MCF 10A (cell line): Measurements from ENCODE around the gene TRIM33. TPM values are rescaled to one million over a fixed set of nuclear protein-coding genes. Genes with fewer than 3 reads are reported as not detected.
"Not testable (repeated sequence)": the region's sequence is repeated elsewhere in the genome, so short reads cannot be mapped to it uniquely, and the experiment has no call there.

Experiments used
- BruUV-seq: library from RNA; stranded (reverse); fragments of 400-500 nt; replicated peaks from 2 replicates; lab custom pipeline; 2021; lab: Mats Ljungman, UMichigan
- CTCF ChIA-PET: fragments of 300-600 bp; sonication (Branson Sonifier 250); formaldehyde crosslinking; extraction: SDS; loops from one replicate; lab custom pipeline; 2021; ENCODE audit warnings: antibody characterized with exemption, inconsistent platforms; lab: Yijun Ruan, JAX
- POLR2A ChIA-PET: fragments of 300-600, 350-650 bp; sonication (Branson Sonifier 250); formaldehyde crosslinking; extraction: SDS; loops from one replicate; lab custom pipeline; 2020; ENCODE audit warnings: antibody characterized with exemption, inconsistent platforms; lab: Yijun Ruan, JAX
- DNase-seq: peaks from one replicate; pipeline ENCODE4 v3.0.0-alpha.2; 2018; ENCODE audit not compliant: unreplicated experiment
- H3K27ac Mint-ChIP-seq: one replicate; pipeline ENCODE4 v1.8.0; 2022; ENCODE audit warnings: mild to moderate bottlenecking, low read depth, mixed read lengths; ENCODE audit not compliant: unreplicated experiment
- H3K27me3 Mint-ChIP-seq: one replicate; pipeline ENCODE4 v1.8.0; 2022; ENCODE audit warnings: mixed read lengths; ENCODE audit not compliant: insufficient read depth, unreplicated experiment
- H3K36me3 Mint-ChIP-seq: one replicate; pipeline ENCODE4 v1.8.0; 2022; ENCODE audit warnings: mild to moderate bottlenecking, moderate library complexity, mixed read lengths; ENCODE audit not compliant: insufficient read depth, unreplicated experiment
- H3K4me1 Mint-ChIP-seq: one replicate; pipeline ENCODE4 v1.8.0; 2022; ENCODE audit warnings: mixed read lengths; ENCODE audit not compliant: insufficient read depth, unreplicated experiment
- H3K4me3 Mint-ChIP-seq: one replicate; pipeline ENCODE4 v1.8.0; 2022; ENCODE audit warnings: mild to moderate bottlenecking, moderate library complexity, mixed read lengths; ENCODE audit not compliant: unreplicated experiment
- H3K9me3 Mint-ChIP-seq: one replicate; pipeline ENCODE4 v1.8.0; 2022; ENCODE audit warnings: mixed read lengths; ENCODE audit not compliant: unreplicated experiment
- CTCF ChIP-seq: fragments of 200-600 bp; IDR thresholded peaks from one replicate; pipeline ENCODE4 v1.8.0; 2022; ENCODE audit warnings: antibody characterized with exemption, mild to moderate bottlenecking; ENCODE audit not compliant: unreplicated experiment
- intact Hi-C: fragments of 100-400 bp; cut with micrococcal nuclease; formaldehyde crosslinking; loops from 2 replicates; pipeline ENCODE4 v1.14.1; 2022
- total RNA-seq: library from RNA; stranded (reverse); gene quantifications from 2 replicates; pipeline ENCODE4 v1.2.3, GENCODE V29; 2022

Gene TRIM33
- total RNA-seq, 1 experiment from 2014 or later: 33.2 TPM

DNA sequence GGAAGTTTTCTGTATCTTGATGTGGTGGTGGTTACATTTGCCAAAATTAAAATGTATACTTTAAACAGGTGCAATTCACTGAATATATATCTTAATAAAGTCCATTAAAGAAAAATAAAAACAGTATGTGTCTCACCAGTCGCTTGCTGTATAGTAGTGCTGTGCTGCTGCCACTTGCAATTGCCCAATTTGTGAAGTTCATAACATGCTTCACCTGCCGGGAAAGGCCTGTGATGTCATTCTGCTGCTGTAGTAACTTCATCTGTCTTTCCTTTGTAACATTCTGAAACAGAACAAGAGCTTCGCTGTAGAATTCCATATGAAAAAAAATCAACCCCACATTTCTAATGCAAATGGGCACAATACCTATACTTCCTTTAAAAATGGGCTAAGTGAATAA is 83.4 kb downstream of the TRIM33 start:
- Mint-ChIP-seq H3K4me1 (no peaks in the 10 kb centered on the region), H3K27me3 (no peaks in the 10 kb centered on the region), H3K27ac (no peak overlapping the region), H3K9me3 (no peaks in the 10 kb centered on the region), H3K4me3 (no peak overlapping the region), H3K36me3 (peaks cover 58% of the 10 kb centered on the region)
- BruUV-seq: no TSS peak
- ChIA-PET CTCF (interaction anchor here (0.7 to 4.4 kb wide), 14 partner anchors 11 to 614 kb away, joined by 3 to 39 read pairs (median 4); no protein-coding TSS in a partner anchor), POLR2A (interaction anchor here (0.7 to 1.4 kb wide), 3 partner anchors 48 to 253 kb away, joined by 3 read pairs; no protein-coding TSS in a partner anchor)
- intact Hi-C loops: loop anchor here (1.0 kb wide), 1 partner anchor 81 kb away; no protein-coding TSS in a partner anchor
- no peak for DNase-seq
- no peak for TF ChIP-seq CTCF

GRCh38 chr1:114423455-114423854 is 87.5 kb downstream of the TRIM33 start:
- Mint-ChIP-seq H3K9me3 (no peaks in the 10 kb centered on the region), H3K4me1 (no peaks in the 10 kb centered on the region), H3K4me3 (no peak overlapping the region), H3K36me3 (peaks cover 76% of the 10 kb centered on the region), H3K27ac (no peak overlapping the region), H3K27me3 (no peaks in the 10 kb centered on the region)
- ChIA-PET CTCF (interaction anchor here (0.5 to 1.5 kb wide), 6 partner anchors 17 to 443 kb away, joined by 3 to 9 read pairs (median 3); no protein-coding TSS in a partner anchor), POLR2A (interaction anchor here (1.4 kb wide), 1 partner anchor 12 kb away, joined by 5 read pairs; no protein-coding TSS in a partner anchor)
- TF ChIP-seq CTCF: no peak
- DNase-seq: no peak
- intact Hi-C loops: no loop called here
- no TSS peak for BruUV-seq

DNA sequence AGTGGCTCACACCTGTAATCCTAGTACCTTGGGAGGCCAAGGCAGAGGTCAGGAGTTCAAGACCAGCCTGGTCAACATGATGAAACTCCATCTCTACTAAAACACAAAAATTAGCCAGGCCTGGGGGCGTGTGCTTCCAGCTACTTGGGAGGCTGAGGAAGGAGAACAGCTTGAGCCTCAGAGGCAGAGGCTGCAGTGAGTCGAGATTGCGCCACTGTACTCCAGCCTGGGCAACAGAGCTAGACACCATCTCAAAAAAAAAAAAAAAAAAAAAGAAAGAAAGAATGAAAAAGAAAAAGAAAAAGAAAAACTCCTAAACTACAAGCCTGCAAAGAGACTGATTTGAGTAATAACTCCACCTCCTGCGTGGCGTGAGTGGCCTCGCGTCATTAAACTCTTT is 92.1 kb downstream of the TRIM33 start:
- H3K4me1 Mint-ChIP-seq, H3K27me3 Mint-ChIP-seq, H3K27ac Mint-ChIP-seq, H3K9me3 Mint-ChIP-seq, H3K4me3 Mint-ChIP-seq, DNase-seq, BruUV-seq, POLR2A ChIA-PET, intact Hi-C loops: not testable (repeated sequence)
- CTCF ChIA-PET: interaction anchor here (0.6 to 1.6 kb wide), 7 partner anchors 10 to 433 kb away, joined by 3 to 8 read pairs (median 5); no protein-coding TSS in a partner anchor
- peaks cover 61% of the 10 kb centered on the region for H3K36me3 Mint-ChIP-seq

GRCh38 chr1:114397601-114398000 is 113.4 kb downstream of the TRIM33 start:
- Mint-ChIP-seq H3K4me3 (no peak overlapping the region), H3K36me3 (peaks cover 82% of the 10 kb centered on the region), H3K27ac (no peak overlapping the region), H3K9me3 (no peaks in the 10 kb centered on the region), H3K4me1 (no peaks in the 10 kb centered on the region), H3K27me3 (no peaks in the 10 kb centered on the region)
- ChIA-PET CTCF (no interaction called here), POLR2A (interaction anchor here (1.2 kb wide), 1 partner anchor 34 kb away, joined by 3 read pairs; no protein-coding TSS in a partner anchor)
- no TSS peak for BruUV-seq
- intact Hi-C loops: no loop called here
- no peak for DNase-seq
- no peak for TF ChIP-seq CTCF
